Measurements from ENCODE around the gene TUBGCP5.
"Not testable (repeated sequence)": the region's sequence is repeated elsewhere in the genome, so short reads cannot be mapped to it uniquely, and the experiment has no call there.

GRCh38 chr15:22981931-22982330 is 57.4 kb downstream of the TUBGCP5 start:
- not testable (repeated sequence) for TF ChIP-seq CTCF (IDR thresholded peaks at IDR 0.05); POLR2A (IDR thresholded peaks at IDR 0.05; ENCODE audit: low read depth); POLR2AphosphoS5 (IDR thresholded peaks at IDR 0.05)
